HG03521 (cell line): ENCODE measurements around the gene DGKG.

ENCODE experiments used
- ATAC-seq: cut with Tn5 transposase; IDR thresholded peaks from one replicate; pipeline ENCODE4 v1.9.1; 2021; ENCODE audit warnings: mild to moderate bottlenecking, moderate library complexity; ENCODE audit not compliant: unreplicated experiment

DGKG gene

GRCh38 chr3:186213946-186214345 lies 148.1 kb downstream of the DGKG start:
- ATAC-seq, result no peak

GRCh38 chr3:186212611-186213010 lies 149.4 kb downstream of the DGKG start:
- no peak for ATAC-seq

- no peak for ATAC-seq
These were observed 151.1 kb downstream of the DGKG start for GRCh38 chr3:186210852-186211500.

- ATAC-seq, result no peak
These were observed 152.0 kb downstream of the DGKG start for GRCh38 chr3:186209810-186210752.

GRCh38 chr3:186208296-186208989 lies 153.6 kb downstream of the DGKG start:
- no peak for ATAC-seq

- no peak for ATAC-seq
These were observed 154.5 kb downstream of the DGKG start for GRCh38 chr3:186207515-186207914.

GRCh38 chr3:186200726-186201125 lies 161.3 kb downstream of the DGKG start:
- ATAC-seq, result no peak

- no peak for ATAC-seq
These were observed 163.6 kb downstream of the DGKG start for GRCh38 chr3:186198442-186198841.

GRCh38 chr3:186194451-186194811 lies 167.6 kb downstream of the DGKG start:
- ATAC-seq, result no peak

GRCh38 chr3:186193534-186194450 lies 168.2 kb downstream of the DGKG start:
- ATAC-seq, result no peak

GRCh38 chr3:186192823-186193222 lies 169.2 kb downstream of the DGKG start:
- no peak for ATAC-seq

- no peak for ATAC-seq
These were observed 172.5 kb downstream of the DGKG start for GRCh38 chr3:186189492-186189891.

- ATAC-seq, result no peak
These were observed 174.4 kb downstream of the DGKG start for GRCh38 chr3:186187401-186188275.

GRCh38 chr3:186185194-186185787 lies 176.7 kb downstream of the DGKG start:
- no peak for ATAC-seq

GRCh38 chr3:186184021-186184420 lies 178.0 kb downstream of the DGKG start:
- no peak for ATAC-seq

GRCh38 chr3:186182850-186183249 lies 179.2 kb downstream of the DGKG start:
- no peak for ATAC-seq

- ATAC-seq, result no peak
These were observed 180.1 kb downstream of the DGKG start for GRCh38 chr3:186181901-186182300.

GRCh38 chr3:186180891-186181481 lies 181.0 kb downstream of the DGKG start:
- ATAC-seq, result no peak

- no peak for ATAC-seq
These were observed 181.9 kb downstream of the DGKG start for GRCh38 chr3:186180151-186180550.
